Body of pancreas (tissue), 4 donors: ENCODE data around the gene NLRP6.

ENCODE experiments used
- POLR2A ChIP-seq, 3 donors: fragments of 450-650 bp; IDR thresholded peaks; one replicate each; pipeline ENCODE4 v1.6.1; 2016; ENCODE audit warnings: antibody characterized with exemption in 3 of 3, mild to moderate bottlenecking in 2 of 3
- TF ChIP-seq, protein P1 (sequence below), 7 experiments: fragments of 450-650 bp in 4 of 7; fragments of 200-600 bp in 3 of 7; sonication (generic) in 3 of 7; IDR thresholded peaks; one replicate each; pipeline ENCODE4 v1.5.1; 2016 to 2019; ENCODE audit warnings: antibody characterized with exemption in 7 of 7

DNA sequence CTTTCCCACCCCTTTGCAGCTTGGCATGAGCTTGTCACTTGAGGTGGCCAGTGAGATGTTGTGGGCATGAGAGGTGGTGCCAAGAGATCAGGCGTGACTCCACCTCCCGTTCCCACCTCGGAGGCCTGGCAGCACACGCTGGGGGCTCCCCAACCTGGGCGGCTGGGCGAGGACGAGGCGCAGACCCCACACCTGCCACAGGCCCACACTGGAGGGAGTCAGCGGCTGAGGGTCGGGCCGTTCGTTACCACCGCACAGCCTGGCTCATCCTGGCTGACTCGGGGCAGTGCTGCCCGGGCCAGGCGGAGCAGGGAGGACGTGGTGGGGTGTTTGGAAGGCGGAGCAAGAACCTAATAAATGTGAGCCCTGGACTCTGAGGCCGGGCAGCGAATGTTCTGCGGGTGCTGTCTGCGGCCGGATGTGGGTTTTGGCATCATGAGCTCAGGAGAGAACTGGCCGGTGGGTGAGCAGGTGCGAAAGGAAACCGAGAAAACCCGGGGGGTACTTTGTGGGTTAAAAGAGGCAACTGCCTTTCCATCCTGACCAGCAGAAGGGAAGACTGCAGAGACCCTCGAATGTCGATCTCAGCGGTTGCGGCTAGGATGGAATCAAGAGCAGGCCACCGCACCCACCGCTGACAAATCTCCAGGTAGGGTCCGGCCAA is 52.6 kb downstream of the NLRP6 start:
- TF ChIP-seq, protein P1, sequence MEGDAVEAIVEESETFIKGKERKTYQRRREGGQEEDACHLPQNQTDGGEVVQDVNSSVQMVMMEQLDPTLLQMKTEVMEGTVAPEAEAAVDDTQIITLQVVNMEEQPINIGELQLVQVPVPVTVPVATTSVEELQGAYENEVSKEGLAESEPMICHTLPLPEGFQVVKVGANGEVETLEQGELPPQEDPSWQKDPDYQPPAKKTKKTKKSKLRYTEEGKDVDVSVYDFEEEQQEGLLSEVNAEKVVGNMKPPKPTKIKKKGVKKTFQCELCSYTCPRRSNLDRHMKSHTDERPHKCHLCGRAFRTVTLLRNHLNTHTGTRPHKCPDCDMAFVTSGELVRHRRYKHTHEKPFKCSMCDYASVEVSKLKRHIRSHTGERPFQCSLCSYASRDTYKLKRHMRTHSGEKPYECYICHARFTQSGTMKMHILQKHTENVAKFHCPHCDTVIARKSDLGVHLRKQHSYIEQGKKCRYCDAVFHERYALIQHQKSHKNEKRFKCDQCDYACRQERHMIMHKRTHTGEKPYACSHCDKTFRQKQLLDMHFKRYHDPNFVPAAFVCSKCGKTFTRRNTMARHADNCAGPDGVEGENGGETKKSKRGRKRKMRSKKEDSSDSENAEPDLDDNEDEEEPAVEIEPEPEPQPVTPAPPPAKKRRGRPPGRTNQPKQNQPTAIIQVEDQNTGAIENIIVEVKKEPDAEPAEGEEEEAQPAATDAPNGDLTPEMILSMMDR (IDR thresholded peaks at IDR 0.05) = no peak
- no peak for TF ChIP-seq POLR2A (IDR thresholded peaks at IDR 0.05)
